ENCODE measurements around the gene UBL3. TPM values are rescaled to one million over a fixed set of nuclear protein-coding genes. Genes with fewer than 3 reads are reported as not detected.

UBL3 gene
- total RNA-seq (ENCODE audit: low replicate concordance): 37.7 and 47.7 TPM in 2 replicates
- long read RNA-seq, full-length matches to known transcripts: 133 of 155 reads
- long read RNA-seq, partial matches to known transcripts: 4 of 155 reads
- long read RNA-seq, other reads (novel, unspliced or antisense): 18 of 155 reads

GRCh38 chr13:29850213-29850898 is at the start of gene UBL3:
Gene UBL3 (minus strand): TSS chr13:29850617. CDS start chr13:29849538, 1,079 bp downstream.
- DNase-seq (ENCODE audit: extremely low spot score, unreplicated experiment): peak; percentile 95
- Mint-ChIP-seq H3K36me3 (no peaks in the 10 kb centered on the region), H3K4me1 (ENCODE audit: unreplicated experiment) (peaks cover 28% of the 10 kb centered on the region), H3K4me3 (peak within 1 kb of the TSS; percentile 97), H3K9me3 (no peaks in the 10 kb centered on the region), H3K27ac (peak within 1 kb of the TSS; percentile 98), H3K27me3 (no peaks in the 10 kb centered on the region)
- no peak for TF ChIP-seq CTCF (conservative IDR thresholded peaks at IDR 0.05)

GRCh38 chr13:29897102-29897501 is 46.7 kb upstream of the UBL3 start:
- no peaks in the 10 kb centered on the region for H3K36me3 Mint-ChIP-seq
- no peak overlapping the region for H3K4me3 Mint-ChIP-seq
- H3K9me3 Mint-ChIP-seq: no peaks in the 10 kb centered on the region
- no peak overlapping the region for H3K27ac Mint-ChIP-seq
- H3K4me1 Mint-ChIP-seq (ENCODE audit: unreplicated experiment): peaks cover 32% of the 10 kb centered on the region
- no peak for DNase-seq (ENCODE audit: extremely low spot score, unreplicated experiment)
- H3K27me3 Mint-ChIP-seq: no peaks in the 10 kb centered on the region
- TF ChIP-seq CTCF (conservative IDR thresholded peaks at IDR 0.05): no peak

DNA sequence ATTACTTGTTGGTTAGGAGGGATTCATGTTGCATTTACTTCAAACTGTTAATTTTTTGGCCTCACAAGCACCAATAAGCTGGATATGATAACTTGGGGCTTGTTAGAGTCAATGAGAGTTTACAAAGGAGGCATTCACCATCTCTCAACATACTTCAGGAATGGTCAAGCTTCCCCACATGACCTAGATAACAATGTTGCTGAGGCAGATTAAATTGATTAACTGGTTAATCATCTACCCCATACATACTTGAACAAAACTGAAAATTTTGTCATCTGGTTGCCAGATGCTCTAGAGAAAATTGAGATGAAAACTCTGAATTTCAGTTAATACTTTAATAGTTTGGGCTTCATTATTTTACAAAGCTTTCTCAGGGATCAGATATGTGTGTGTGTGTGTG is 43.0 kb upstream of the UBL3 start:
- no peak overlapping the region for H3K27ac Mint-ChIP-seq
- no peaks in the 10 kb centered on the region for H3K9me3 Mint-ChIP-seq
- no peaks in the 10 kb centered on the region for H3K27me3 Mint-ChIP-seq
- DNase-seq (ENCODE audit: extremely low spot score, unreplicated experiment): no peak
- no peak for TF ChIP-seq CTCF (conservative IDR thresholded peaks at IDR 0.05)
- no peaks in the 10 kb centered on the region for H3K36me3 Mint-ChIP-seq
- no peak overlapping the region for H3K4me3 Mint-ChIP-seq
- peaks cover 36% of the 10 kb centered on the region for H3K4me1 Mint-ChIP-seq (ENCODE audit: unreplicated experiment)

DNA sequence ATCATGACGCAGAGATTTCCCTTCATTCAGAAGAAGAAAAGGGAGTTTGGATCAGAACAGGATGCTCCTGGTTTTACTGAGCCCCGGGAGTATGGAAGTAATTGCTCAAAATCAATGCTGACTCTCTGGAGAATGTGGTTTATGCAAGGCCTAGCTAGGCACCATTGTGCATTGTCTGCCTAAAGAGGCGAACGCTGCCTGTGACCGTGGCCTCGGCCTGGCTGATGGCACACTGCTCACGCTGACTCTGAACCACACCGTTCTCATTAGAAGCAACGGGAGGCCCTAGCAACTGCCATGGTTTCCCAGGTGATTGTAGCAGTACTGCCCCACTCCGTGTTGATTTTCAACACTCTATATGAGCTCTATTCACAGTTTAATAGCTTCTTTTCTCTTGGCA is 41.7 kb upstream of the UBL3 start:
- peaks cover 40% of the 10 kb centered on the region for H3K4me1 Mint-ChIP-seq (ENCODE audit: unreplicated experiment)
- H3K27ac Mint-ChIP-seq: no peak overlapping the region
- H3K36me3 Mint-ChIP-seq: no peaks in the 10 kb centered on the region
- no peaks in the 10 kb centered on the region for H3K9me3 Mint-ChIP-seq
- no peak for TF ChIP-seq CTCF (conservative IDR thresholded peaks at IDR 0.05)
- H3K27me3 Mint-ChIP-seq: no peaks in the 10 kb centered on the region
- no peak for DNase-seq (ENCODE audit: extremely low spot score, unreplicated experiment)
- no peak overlapping the region for H3K4me3 Mint-ChIP-seq

DNA sequence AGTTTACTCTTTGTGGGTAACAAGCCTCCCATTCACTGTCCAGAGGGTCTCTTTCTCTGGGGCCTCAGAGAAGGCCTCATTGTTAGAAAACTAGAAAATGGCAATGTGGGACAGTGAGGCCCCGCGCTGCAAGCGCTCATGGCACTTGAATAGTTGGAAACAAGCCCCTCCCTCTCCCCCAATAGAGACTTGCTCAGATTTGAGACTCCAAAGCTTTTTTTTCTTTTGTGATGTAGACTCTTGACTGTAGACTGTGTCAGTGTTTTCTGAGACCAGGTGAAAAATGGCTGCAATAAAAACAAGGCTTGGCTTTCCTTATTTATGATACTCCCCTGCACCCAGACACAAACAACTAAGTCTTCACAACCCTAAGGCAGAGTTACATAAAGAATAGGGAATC is 38.7 kb upstream of the UBL3 start:
- Mint-ChIP-seq H3K27me3 (no peaks in the 10 kb centered on the region), H3K27ac (no peak overlapping the region), H3K9me3 (peaks cover 4% of the 10 kb centered on the region), H3K36me3 (no peaks in the 10 kb centered on the region), H3K4me1 (ENCODE audit: unreplicated experiment) (peaks cover 45% of the 10 kb centered on the region), H3K4me3 (no peak overlapping the region)
- TF ChIP-seq CTCF (conservative IDR thresholded peaks at IDR 0.05): no peak
- DNase-seq (ENCODE audit: extremely low spot score, unreplicated experiment): no peak
